Measurements from ENCODE around the gene NUMB.
A peak's percentile ranks its signal among the peaks of the same experiment; 100 is the strongest.
"Not testable (repeated sequence)": the region's sequence is repeated elsewhere in the genome, so short reads cannot be mapped to it uniquely, and the experiment has no call there.

Gene NUMB

GRCh38 chr14:73342670-73343069, 115.7 kb downstream of the NUMB start:
- FAIRE-seq, result no peak

GRCh38 chr14:73339846-73340595, 118.3 kb downstream of the NUMB start:
- FAIRE-seq, result no peak

DNA sequence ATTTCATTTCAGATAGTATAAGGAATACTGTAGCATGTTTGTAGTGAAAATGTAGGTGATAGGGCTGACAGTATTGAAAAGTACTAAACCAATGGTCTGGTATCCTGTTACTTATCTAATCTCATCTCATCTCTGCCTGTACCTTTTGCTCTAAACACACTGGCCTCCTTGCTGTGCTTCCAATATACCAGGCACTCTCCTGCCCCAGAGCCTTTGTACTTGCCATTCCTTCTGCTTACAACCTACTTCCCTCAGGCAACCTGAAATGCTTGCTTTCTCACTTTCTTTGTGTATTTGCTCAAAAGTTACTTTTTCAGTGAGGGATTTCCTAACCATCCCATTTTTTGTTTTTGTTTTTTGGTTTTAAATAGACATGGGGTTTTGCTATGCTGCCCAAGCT, 119.1 kb downstream of the NUMB start:
- no peak for FAIRE-seq

- FAIRE-seq, result no peak
Measured at GRCh38 chr14:73338551-73338950, 119.8 kb downstream of the NUMB start.

- no peak for FAIRE-seq
Measured at GRCh38 chr14:73333031-73333430, 125.3 kb downstream of the NUMB start.

DNA sequence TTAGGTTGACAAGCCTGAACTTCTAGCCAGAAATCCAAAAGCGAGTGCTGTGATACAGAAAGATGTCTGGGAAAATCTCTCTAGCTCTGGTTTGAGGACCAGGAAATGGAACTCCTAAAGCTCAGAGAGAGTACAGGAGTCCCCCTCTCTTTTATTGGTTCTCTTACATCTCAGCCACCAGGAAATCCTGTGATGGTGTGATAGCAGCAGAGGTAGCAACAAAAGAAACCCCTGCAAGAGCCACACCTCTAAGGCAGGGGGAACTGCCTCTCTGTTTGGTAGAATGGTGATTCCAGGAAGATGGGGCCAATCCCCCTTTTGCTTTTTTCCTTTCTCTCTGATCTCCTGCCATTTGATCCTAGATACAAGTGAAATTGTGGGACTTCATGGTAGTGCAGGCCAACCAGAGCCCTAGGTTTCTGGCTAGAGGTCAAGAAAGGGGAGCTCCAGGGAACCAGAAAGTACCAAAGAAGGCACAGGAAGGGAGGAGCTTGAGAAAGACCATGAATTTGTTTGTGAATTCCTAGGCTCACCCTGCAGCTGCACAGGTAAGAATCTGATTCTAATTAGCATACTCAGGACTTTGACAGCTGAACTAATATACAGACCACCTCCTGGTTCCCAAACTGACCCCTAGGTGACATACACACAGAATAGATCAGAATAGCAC, 132.6 kb downstream of the NUMB start:
- no peak for FAIRE-seq

- no peak for FAIRE-seq
Measured at GRCh38 chr14:73325063-73325462, 133.3 kb downstream of the NUMB start.

GRCh38 chr14:73324533-73324932, 133.8 kb downstream of the NUMB start:
- FAIRE-seq, result no peak

DNA sequence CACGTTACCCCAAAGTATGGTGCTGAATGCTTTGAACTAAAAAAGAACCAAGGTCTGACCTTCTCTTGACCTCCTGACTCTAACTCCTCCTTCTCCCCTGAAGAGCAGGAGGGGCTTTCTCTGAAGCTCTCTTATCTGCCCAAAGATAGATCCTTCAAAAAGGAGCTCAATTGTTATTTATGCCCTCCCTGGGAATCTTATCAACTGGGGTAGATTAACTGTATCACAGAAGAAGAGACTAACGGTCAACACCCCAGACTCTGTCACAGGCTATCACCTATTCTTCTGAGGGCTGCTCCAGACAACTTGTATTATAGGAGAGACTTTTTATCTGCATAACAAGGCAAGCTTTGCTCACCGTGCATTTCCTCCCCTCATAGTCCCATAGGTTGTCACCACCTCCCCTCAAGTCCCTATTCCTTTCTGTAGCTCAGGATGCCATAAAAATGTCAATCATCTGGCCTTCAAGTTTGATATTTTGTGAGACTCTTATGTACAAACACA, 134.4 kb downstream of the NUMB start:
- FAIRE-seq, result no peak

GRCh38 chr14:73313151-73313550, 145.2 kb downstream of the NUMB start:
- FAIRE-seq, result no peak

DNA sequence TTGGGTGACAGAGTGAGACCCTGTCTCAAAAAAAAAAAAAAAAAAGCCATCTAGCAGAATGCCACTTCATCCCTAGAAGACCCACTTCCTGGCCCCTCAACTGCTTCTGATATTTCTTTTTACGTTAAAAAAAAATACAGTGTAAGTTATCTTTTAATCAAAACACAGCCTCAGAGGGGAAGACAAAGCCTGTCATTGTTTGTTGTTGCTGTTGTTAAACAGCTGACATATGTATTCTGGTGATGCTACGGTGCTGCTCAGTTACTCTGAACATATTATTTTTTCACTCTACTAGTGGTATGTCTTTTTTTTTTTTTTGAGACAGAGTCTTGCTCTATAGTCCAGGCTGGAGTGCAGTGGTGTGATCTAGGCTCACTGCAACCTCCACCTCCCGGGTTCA, 145.7 kb downstream of the NUMB start:
- no peak for FAIRE-seq

DNA sequence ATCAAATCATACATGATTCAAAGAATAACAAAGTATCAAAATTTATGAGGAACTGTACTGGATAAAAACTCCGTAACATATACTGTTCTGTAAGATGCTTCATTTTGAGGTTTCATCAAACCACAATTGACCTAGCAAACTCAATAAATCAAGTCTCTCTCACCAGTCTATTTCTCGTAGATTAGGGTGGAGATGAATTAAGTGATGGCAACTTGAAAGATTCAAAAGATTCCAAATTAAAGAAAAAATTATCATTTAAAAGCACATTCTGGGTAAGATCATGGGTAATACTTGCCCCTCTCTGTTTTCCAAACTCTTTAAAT, 146.7 kb downstream of the NUMB start:
- FAIRE-seq, result no peak

DNA sequence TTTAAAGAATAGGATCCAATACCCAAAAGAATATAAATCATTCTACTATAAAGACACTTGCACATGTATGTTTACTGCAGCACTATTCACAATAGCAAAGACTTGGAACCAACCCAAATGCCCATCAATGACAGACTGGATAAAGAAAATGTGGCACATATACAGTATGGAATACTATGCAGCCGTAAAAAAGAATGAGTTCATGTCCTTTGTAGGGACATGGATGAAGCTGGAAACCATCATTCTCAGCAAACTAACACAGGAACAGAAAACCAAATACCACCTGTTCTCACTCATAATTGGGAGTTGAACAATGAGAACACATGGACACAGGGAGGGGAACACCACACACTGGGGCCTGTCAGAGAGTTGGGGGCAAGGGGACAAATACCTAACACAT, 149.1 kb downstream of the NUMB start:
- FAIRE-seq, result not testable (repeated sequence)

GRCh38 chr14:73307261-73307660, 151.1 kb downstream of the NUMB start:
- no peak for FAIRE-seq

DNA sequence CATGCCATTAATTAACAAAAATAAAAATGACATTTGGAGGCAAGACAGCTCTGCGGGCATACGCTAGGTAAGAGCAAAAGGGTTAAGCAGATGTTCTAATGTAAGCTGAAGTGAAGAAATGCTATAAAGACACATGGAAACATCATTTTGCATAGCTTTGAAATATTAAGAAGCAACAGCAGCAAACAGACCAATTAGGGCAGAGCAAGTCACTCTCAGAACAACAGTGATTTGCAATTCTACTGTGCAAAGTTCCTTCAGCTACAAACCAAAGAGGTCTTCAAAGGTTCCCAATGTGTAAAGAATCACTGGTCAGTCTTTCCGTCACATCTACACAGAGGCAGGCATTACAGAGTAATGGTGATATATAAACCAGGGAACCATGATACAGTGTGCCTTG, 152.8 kb downstream of the NUMB start:
- FAIRE-seq, result no peak

- peak; percentile 85 for FAIRE-seq
Measured at GRCh38 chr14:73295198-73295796, 163.0 kb downstream of the NUMB start.

DNA sequence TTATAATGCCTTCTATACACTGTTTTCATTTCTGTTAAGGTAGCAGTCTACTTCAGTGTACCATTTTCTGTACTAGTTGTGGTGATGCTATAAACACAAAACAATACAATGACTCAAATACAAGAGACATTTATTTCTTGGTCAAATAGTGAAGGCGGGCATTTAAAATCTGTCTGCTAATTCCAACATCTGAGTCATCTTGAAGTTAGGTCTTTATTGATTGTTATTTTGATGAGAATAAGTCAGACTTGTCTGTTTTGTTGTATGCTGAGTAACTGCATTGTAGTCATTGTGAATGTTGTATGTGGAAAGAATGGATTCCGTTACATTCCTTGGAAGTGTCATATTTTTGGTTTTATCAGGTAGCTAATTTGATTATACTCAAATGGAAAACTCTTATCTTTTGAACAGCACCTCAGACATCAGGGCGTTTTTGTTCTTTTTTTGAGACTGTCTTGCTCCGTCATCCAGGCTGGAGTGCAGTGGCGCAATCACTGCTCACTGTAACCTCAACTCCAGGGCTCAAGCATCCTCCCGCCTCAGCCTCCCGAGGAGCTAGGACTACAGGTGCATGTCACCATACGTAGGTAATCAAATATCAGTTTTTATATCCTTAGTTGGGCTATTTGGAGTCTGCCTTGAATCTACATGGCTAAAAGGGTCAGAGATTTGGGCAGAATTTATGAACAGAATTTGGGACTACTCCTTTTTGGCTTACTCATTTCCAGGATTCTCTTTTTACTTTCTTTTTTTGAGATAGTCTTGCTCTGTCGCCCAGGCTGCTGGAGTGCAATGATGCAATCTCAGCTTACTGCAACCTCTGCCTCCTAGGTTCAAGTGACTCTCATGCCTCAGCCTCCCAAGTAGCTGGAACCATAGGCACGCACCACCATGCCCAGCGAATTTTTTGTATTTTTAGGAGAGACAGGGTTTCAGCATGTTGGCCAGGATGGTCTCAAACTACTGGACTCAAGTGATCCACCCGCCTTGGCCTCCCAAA, 164.3 kb downstream of the NUMB start:
- no peak for FAIRE-seq

DNA sequence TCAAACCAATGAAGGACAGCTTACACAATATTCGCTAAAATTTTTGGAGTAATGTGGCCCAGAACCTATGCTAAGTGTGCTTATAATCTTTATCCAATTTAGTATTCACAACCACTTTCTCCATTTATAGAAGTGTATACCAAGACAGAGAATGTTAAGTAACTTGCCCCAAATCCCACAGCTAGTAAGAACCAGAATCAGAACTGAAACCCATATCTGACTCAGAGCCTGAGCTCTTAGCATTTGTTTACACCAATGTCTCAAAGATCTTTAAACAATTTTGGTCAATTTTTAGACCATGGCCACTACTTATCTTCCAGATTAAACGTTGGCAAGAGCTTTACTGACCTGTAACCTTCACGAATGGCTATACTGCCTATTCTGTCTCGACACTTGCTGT, 168.1 kb downstream of the NUMB start:
- FAIRE-seq, result no peak

- no peak for FAIRE-seq
Measured at GRCh38 chr14:73289729-73290128, 168.6 kb downstream of the NUMB start.

- no peak for FAIRE-seq
Measured at GRCh38 chr14:73289308-73289707, 169.0 kb downstream of the NUMB start.

- no peak for FAIRE-seq
Measured at GRCh38 chr14:73287071-73287470, 171.3 kb downstream of the NUMB start.

- no peak for FAIRE-seq
Measured at GRCh38 chr14:73286598-73286997, 171.7 kb downstream of the NUMB start.

DNA sequence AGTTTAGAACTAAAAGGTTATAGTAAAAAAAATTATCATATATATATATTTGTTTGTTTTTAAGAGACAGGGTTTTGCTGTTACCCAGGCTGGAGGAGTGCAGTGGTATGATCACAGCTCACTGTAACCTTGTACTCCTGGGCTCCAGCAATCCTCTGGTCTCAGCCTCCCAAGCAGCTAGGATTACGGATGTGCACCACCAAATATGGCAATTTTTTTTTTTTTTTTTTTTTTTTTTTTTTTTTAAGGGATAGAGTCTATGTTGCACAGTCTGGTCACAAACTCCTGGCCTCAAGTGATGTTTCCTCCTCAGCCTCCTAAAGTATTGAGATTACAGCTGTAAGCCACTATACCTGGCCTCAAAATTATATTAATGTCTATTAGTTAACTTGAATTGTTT, 172.4 kb downstream of the NUMB start:
- no peak for FAIRE-seq

Measured in A204.1 (cell line).